PC-9 (cell line): ENCODE results near the gene TF. TPM values are rescaled to one million over a fixed set of nuclear protein-coding genes. Genes with fewer than 3 reads are reported as not detected.

Source experiments
- BruUV-seq: library from RNA; stranded (reverse); fragments of 400-500 nt; replicated peaks from 2 replicates; lab custom pipeline; 2021; lab: Mats Ljungman, UMichigan
- CTCF ChIA-PET: fragments of 300-600 bp; sonication (Branson Sonifier 250); formaldehyde crosslinking; loops from one replicate; lab custom pipeline; 2022; ENCODE audit warnings: antibody characterized with exemption; lab: Charles Lee
- POLR2A ChIA-PET: fragments of 300-600 bp; sonication (Branson Sonifier 250); formaldehyde crosslinking; loops from one replicate; lab custom pipeline; 2022; ENCODE audit warnings: antibody characterized with exemption; ENCODE audit not compliant: unreplicated experiment; lab: Charles Lee
- DNase-seq, 2 experiments: peaks; one replicate each; pipeline versions ENCODE4 v3.0.0 to v3.0.0-alpha.2; 2015 to 2022; ENCODE audit warnings: mixed read lengths in 1 of 2
- H2AFZ ChIP-seq: fragments of 200-600 bp; sonication (generic); 2 replicates; pipeline ENCODE4 v1.8.1; 2017; ENCODE audit warnings: antibody characterized with exemption
- H3F3A ChIP-seq: fragments of 200-600 bp; sonication (generic); 2 replicates; pipeline ENCODE4 v1.8.1; 2017; ENCODE audit warnings: antibody characterized with exemption, mild to moderate bottlenecking, low read depth; ENCODE audit not compliant: insufficient read depth
- H3K27ac ChIP-seq: fragments of 200-600 bp; sonication (generic); 2 replicates; pipeline ENCODE4 v1.6.1; 2016; ENCODE audit warnings: mixed run types
- H3K27me3 ChIP-seq: fragments of 200-600 bp; sonication (generic); 2 replicates; pipeline ENCODE4 v1.6.1; 2016; ENCODE audit warnings: low read depth, mixed run types; ENCODE audit not compliant: insufficient read depth
- H3K36me3 ChIP-seq: fragments of 200-600 bp; sonication (generic); 2 replicates; pipeline ENCODE4 v1.6.1; 2016; ENCODE audit warnings: low read depth, mixed run types
- H3K4me1 ChIP-seq: fragments of 200-600 bp; sonication (generic); replicated peaks from 2 replicates; pipeline ENCODE4 v1.6.1; 2016; ENCODE audit warnings: mixed run types; ENCODE audit not compliant: insufficient read depth
- H3K4me2 ChIP-seq: fragments of 200-600 bp; sonication (generic); 2 replicates; pipeline ENCODE4 v1.6.1; 2017; ENCODE audit warnings: mixed run types
- H3K4me3 ChIP-seq: fragments of 200-600 bp; sonication (generic); 2 replicates; pipeline ENCODE4 v1.6.1; 2016; ENCODE audit warnings: mixed run types
- H3K79me2 ChIP-seq: fragments of 200-600 bp; sonication (generic); 2 replicates; pipeline ENCODE4 v1.6.1; 2017; ENCODE audit warnings: low read depth, mixed run types
- H3K9me2 ChIP-seq: fragments of 200-600 bp; sonication (generic); 2 replicates; pipeline ENCODE4 v1.8.1; 2017; ENCODE audit warnings: mild to moderate bottlenecking; ENCODE audit not compliant: insufficient read depth
- H3K9me3 ChIP-seq: fragments of 200-600 bp; sonication (generic); 2 replicates; pipeline ENCODE4 v1.8.1; 2016; ENCODE audit warnings: low read depth; ENCODE audit not compliant: insufficient read depth
- H4K20me1 ChIP-seq: fragments of 200-600 bp; sonication (generic); 2 replicates; pipeline ENCODE4 v1.8.1; 2017; ENCODE audit not compliant: insufficient read depth
- EZH2 ChIP-seq: fragments of 200-600 bp; sonication (generic); IDR thresholded peaks from 2 replicates; pipeline ENCODE4 v1.8.0; 2017; ENCODE audit warnings: antibody characterized with exemption, low read depth
- intact Hi-C: fragments of 100-400 bp; cut with micrococcal nuclease; formaldehyde crosslinking; loops from one replicate; pipeline ENCODE4 v1.10.0; 2022; ENCODE audit not compliant: unreplicated experiment
- total RNA-seq: library from RNA; stranded (reverse); gene quantifications from 2 replicates; pipeline ENCODE4 v1.2.3, GENCODE V29; 2021
- TF ChIP-seq, protein P1 (sequence below): fragments of 200-600 bp; sonication (generic); conservative IDR thresholded peaks from 2 replicates; pipeline ENCODE4 v1.6.1; 2017; ENCODE audit warnings: mixed run types, antibody characterized with exemption, mild to moderate bottlenecking, moderate library complexity

TF gene
- total RNA-seq, 1 experiment from 2014 or later: 0.24 TPM

DNA sequence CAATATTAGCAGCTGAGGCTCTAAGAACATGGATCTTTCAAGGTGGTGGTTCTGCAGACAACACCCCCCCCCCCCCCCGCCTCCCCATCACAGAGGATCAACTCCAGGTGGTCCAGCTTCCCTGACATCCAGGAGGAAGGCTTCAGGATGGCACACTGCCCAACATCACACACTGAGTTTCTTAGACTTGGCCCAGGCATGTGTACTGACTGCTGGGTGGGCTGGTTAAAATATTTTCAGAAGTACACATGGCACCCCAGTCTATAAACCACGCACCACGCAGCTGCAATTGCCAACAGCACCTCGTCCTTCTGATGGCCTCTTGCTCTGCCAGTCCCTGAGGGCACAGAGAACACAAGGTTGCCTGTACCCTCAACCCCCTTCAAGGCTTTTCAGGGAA, 81.5 kb downstream of the TF start:
- TF ChIP-seq, protein P1, sequence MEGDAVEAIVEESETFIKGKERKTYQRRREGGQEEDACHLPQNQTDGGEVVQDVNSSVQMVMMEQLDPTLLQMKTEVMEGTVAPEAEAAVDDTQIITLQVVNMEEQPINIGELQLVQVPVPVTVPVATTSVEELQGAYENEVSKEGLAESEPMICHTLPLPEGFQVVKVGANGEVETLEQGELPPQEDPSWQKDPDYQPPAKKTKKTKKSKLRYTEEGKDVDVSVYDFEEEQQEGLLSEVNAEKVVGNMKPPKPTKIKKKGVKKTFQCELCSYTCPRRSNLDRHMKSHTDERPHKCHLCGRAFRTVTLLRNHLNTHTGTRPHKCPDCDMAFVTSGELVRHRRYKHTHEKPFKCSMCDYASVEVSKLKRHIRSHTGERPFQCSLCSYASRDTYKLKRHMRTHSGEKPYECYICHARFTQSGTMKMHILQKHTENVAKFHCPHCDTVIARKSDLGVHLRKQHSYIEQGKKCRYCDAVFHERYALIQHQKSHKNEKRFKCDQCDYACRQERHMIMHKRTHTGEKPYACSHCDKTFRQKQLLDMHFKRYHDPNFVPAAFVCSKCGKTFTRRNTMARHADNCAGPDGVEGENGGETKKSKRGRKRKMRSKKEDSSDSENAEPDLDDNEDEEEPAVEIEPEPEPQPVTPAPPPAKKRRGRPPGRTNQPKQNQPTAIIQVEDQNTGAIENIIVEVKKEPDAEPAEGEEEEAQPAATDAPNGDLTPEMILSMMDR: no peak
- no peak for TF ChIP-seq EZH2
- Histone ChIP-seq H4K20me1 (no peaks in the 10 kb centered on the region), H3K9me3 (no peaks in the 10 kb centered on the region), H3K9me2 (no peaks in the 10 kb centered on the region), H3K27me3 (peaks cover 7% of the 10 kb centered on the region; the same call in 1 of the 2 replicates), H3K4me1 (no peaks in the 10 kb centered on the region), H3K4me3 (no peak overlapping the region), H3K79me2 (no peaks in the 10 kb centered on the region), H3K36me3 (no peaks in the 10 kb centered on the region), H2AFZ (no peak overlapping the region), H3K27ac (no peak overlapping the region), H3F3A (no peaks in the 10 kb centered on the region), H3K4me2 (no peak overlapping the region)
- DNase-seq: no peak
- CTCF ChIA-PET: interaction anchor here (0.7 kb wide), 1 partner anchor 172 kb away, joined by 12 read pairs; no protein-coding TSS in a partner anchor
- POLR2A ChIA-PET: no interaction called here
- intact Hi-C loops: no loop called here
- no TSS peak for BruUV-seq

DNA sequence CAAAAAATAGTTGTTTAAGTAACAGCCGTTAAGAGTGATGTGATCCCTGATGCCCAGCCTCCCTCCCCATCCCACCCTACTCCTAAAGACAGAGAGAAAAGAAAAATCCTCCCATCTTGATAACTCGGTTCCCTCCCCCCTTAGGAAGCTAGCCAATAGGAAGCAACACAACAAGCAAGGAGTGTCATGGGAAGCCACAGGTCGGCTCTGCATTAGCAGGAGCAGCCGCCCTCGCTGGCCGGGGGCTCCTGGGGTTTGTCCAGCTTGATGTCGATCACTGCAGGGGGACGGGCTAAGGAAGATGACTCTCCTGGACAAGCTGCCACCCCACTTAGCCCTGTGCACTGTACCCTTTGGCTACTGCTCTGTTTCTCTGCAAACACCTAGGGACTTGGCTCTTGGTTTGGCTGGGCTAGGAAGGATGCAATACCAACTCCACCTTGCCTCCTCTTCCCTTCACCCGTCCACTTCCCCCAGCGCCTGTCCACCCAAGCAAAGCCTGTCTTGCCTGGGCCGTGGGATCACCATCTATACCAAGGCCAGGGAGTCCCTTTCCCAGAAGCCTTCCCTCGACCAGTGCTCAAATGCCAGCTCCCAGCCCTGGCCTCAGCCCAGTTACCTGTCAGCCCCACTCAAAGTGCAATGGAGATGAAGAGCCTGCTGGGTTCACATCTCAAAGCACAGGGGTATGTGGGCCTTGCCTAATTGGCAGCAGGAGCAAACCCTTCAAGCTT, 82.5 kb downstream of the TF start:
- DNase-seq: no peak
- no peak overlapping the region for H3K4me3 ChIP-seq
- H3K9me2 ChIP-seq: no peaks in the 10 kb centered on the region
- H3K36me3 ChIP-seq: no peaks in the 10 kb centered on the region
- H3K9me3 ChIP-seq: no peaks in the 10 kb centered on the region
- intact Hi-C loops: no loop called here
- H3K4me1 ChIP-seq: no peaks in the 10 kb centered on the region
- POLR2A ChIA-PET: interaction anchor here (0.6 kb wide), 1 partner anchor 627 kb away, joined by 11 read pairs; no protein-coding TSS in a partner anchor
- H3K79me2 ChIP-seq: no peaks in the 10 kb centered on the region
- CTCF ChIA-PET: interaction anchor here (0.6 kb wide), 1 partner anchor 361 kb away, joined by 3 read pairs; no protein-coding TSS in a partner anchor
- no peaks in the 10 kb centered on the region for H4K20me1 ChIP-seq
- H3K4me2 ChIP-seq: no peak overlapping the region
- BruUV-seq: no TSS peak
- H2AFZ ChIP-seq: no peak overlapping the region
- TF ChIP-seq, protein P1: no peak
- no peak for TF ChIP-seq EZH2
- H3F3A ChIP-seq: no peaks in the 10 kb centered on the region
- H3K27me3 ChIP-seq: peaks cover 7% of the 10 kb centered on the region; the same call in 1 of the 2 replicates
- no peak overlapping the region for H3K27ac ChIP-seq

- POLR2A ChIA-PET: no interaction called here
- no peak for TF ChIP-seq EZH2
- TF ChIP-seq, protein P1: no peak
- BruUV-seq: no TSS peak
Measured at GRCh38 chr3:133829310-133829707, 83.1 kb downstream of the TF start.

More at GRCh38 chr3:133829310-133829707, 83.1 kb downstream of the TF start:
- CTCF ChIA-PET: no interaction called here
- DNase-seq: no peak
- Histone ChIP-seq H3K79me2 (no peaks in the 10 kb centered on the region), H2AFZ (no peak overlapping the region), H3K9me3 (no peaks in the 10 kb centered on the region), H3K36me3 (no peaks in the 10 kb centered on the region), H3K9me2 (no peaks in the 10 kb centered on the region), H3K4me3 (no peak overlapping the region), H3K27ac (no peak overlapping the region), H3K4me2 (no peak overlapping the region), H4K20me1 (no peaks in the 10 kb centered on the region), H3K4me1 (no peaks in the 10 kb centered on the region), H3K27me3 (peaks cover 7% of the 10 kb centered on the region; the same call in 1 of the 2 replicates), H3F3A (no peaks in the 10 kb centered on the region)
- intact Hi-C loops: no loop called here
